LNCaP clone FGC (cell line): Measurements from ENCODE around the gene SRPX2.

Experiments used
- DNase-seq: peaks from one replicate; pipeline ENCODE4 v3.0.0-alpha.2; 2011; ENCODE audit warnings: low read depth
- H3K4me3 ChIP-seq: 2 replicates; pipeline ENCODE4 v1.5.1; 2011; ENCODE audit warnings: mild to moderate bottlenecking, low read depth, low read length, control low read depth
- TF ChIP-seq, protein P1 (sequence below): IDR thresholded peaks from 2 replicates; pipeline ENCODE4 v1.5.1; 2012; ENCODE audit warnings: mild to moderate bottlenecking; ENCODE audit not compliant: control insufficient read depth, insufficient read depth; ENCODE audit errors: extremely low read depth

The SRPX2 gene

GRCh38 chrX:100677611-100678181, 33.7 kb downstream of the SRPX2 start:
- DNase-seq = no peak
- no peak overlapping the region for H3K4me3 ChIP-seq
- TF ChIP-seq, protein P1, sequence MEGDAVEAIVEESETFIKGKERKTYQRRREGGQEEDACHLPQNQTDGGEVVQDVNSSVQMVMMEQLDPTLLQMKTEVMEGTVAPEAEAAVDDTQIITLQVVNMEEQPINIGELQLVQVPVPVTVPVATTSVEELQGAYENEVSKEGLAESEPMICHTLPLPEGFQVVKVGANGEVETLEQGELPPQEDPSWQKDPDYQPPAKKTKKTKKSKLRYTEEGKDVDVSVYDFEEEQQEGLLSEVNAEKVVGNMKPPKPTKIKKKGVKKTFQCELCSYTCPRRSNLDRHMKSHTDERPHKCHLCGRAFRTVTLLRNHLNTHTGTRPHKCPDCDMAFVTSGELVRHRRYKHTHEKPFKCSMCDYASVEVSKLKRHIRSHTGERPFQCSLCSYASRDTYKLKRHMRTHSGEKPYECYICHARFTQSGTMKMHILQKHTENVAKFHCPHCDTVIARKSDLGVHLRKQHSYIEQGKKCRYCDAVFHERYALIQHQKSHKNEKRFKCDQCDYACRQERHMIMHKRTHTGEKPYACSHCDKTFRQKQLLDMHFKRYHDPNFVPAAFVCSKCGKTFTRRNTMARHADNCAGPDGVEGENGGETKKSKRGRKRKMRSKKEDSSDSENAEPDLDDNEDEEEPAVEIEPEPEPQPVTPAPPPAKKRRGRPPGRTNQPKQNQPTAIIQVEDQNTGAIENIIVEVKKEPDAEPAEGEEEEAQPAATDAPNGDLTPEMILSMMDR = no peak

DNA sequence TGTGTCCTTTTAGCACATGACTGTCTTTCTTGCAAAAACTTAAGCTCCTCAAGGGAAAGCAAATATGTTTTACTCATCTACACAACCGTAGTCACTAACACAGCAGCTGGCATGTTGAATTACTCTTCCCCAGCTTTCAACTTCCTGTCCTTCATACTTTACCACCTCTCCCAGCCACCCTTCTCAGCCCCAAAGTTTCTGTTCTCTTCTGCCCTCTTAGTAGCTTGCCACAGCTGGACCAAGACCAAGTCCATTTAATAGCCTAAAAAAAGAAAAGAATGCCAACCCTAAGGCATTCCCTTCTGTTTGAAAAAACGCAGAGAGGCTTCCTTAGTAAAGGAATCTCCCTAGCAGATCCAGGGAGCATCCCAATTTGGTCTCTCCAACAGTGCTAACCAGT, 36.8 kb downstream of the SRPX2 start:
- TF ChIP-seq, protein P1 = no peak
- DNase-seq = no peak
- no peak overlapping the region for H3K4me3 ChIP-seq

DNA sequence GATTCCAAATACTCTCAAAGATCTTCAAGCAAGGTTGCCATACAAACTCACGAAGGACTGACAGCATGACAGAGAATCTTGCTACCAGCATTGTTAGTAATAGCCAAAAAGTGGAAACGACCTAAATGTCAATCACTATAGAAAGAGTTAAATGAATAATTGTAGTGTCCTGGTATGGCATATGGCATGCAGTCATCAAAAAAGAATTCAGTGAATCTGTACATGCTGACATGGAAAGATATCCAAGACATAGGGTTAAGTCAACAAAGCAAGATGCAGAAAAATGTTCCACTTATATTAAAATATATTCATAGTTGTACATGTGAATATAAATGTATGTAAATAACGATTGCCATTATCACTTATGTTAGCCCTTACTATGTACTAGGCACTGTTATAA, 37.6 kb downstream of the SRPX2 start:
- H3K4me3 ChIP-seq = no peak overlapping the region
- DNase-seq = no peak
- TF ChIP-seq, protein P1 = no peak

DNA sequence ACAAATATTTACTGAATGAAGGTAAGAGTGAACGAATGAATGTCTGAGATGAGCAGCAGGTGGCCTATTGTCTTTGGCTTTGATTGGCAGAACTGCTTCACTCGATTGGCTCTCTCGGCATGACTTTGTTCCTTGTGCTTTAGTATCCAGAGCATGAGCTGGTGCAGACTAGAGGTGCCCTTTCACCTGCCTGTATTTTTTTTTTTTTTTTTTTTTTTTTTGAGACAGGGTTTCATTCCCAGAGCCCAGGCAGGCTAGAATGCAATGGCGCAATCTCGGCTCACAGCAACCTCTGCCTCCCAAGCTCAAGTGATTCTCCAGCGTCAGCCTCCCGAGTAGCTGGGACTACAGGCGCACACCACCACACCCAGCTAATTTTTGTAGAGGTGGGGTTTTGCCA, 38.9 kb downstream of the SRPX2 start:
- no peak for DNase-seq
- TF ChIP-seq, protein P1 = no peak
- H3K4me3 ChIP-seq = no peak overlapping the region

GRCh38 chrX:100685284-100685996, 41.4 kb downstream of the SRPX2 start:
- no peak overlapping the region for H3K4me3 ChIP-seq
- DNase-seq = peak; percentile 56
- TF ChIP-seq, protein P1 = peak; percentile 72

DNA sequence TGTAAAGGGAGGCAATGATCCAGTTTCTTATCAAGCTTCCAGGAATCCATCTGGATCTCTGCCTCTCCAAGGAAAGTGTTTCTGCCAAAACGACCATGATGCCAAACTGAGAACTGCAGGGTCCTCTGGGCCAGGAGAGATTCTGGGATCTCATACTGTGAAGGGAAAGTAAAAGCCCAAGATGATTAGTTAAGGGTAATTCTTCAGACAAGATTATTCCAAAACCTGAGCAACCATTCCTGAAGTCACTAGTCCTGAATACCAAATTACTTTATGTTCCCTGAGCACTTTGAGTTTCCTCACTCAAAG, 42.0 kb downstream of the SRPX2 start:
- no peak overlapping the region for H3K4me3 ChIP-seq
- TF ChIP-seq, protein P1 = no peak
- DNase-seq = no peak

- H3K4me3 ChIP-seq = no peak overlapping the region
- TF ChIP-seq, protein P1 = no peak
- DNase-seq = no peak
These were observed 43.1 kb downstream of the SRPX2 start for GRCh38 chrX:100687128-100687527.
